K562 (cell line): ENCODE data around the gene DTX4. TPM values are rescaled to one million over a fixed set of nuclear protein-coding genes. Genes with fewer than 3 reads are reported as not detected.
A peak's percentile ranks its signal among the peaks of the same experiment; 100 is the strongest.

Experiments
- CAMTA2 ChIP-seq: fragments of 250-450 bp; sonication (Bioruptor Pico); conservative IDR thresholded peaks from 2 replicates; pipeline ENCODE4 v1.5.1; 2022
- GATAD2A ChIP-seq: fragments of 450-650 bp; IDR thresholded peaks from 2 replicates; pipeline ENCODE4 v1.6.1; 2017
- KDM2B ChIP-seq: fragments of 250-450 bp; sonication (Bioruptor Pico); IDR thresholded peaks from 2 replicates; pipeline ENCODE4 v1.8.0; 2021; ENCODE audit warnings: mild to moderate bottlenecking, moderate library complexity
- NBN ChIP-seq: fragments of 450-650 bp; IDR thresholded peaks from 2 replicates; pipeline ENCODE4 v1.6.1; 2016; ENCODE audit warnings: low read depth, mild to moderate bottlenecking
- NFRKB ChIP-seq: fragments of 450-650 bp; IDR thresholded peaks from 2 replicates; pipeline ENCODE4 v1.6.1; 2016; ENCODE audit warnings: low read depth
- NR2C1 ChIP-seq, 2 experiments: fragments of 450-650 bp; IDR thresholded peaks; 2 replicates each; pipeline ENCODE4 v1.6.1; 2017; ENCODE audit warnings: mild to moderate bottlenecking in 2 of 2, antibody characterized with exemption in 1 of 2, inconsistent platforms in 1 of 2, missing compliant biosample characterization in 1 of 2, missing genetic modification characterization in 1 of 2
- OTX1 ChIP-seq: fragments of 450-650 bp; formaldehyde crosslinking; IDR thresholded peaks from 2 replicates; pipeline ENCODE4 v1.4.0; 2022; ENCODE audit warnings: mild to moderate bottlenecking
- RHOXF2B ChIP-seq: fragments of 250-450 bp; sonication (Bioruptor Pico); conservative IDR thresholded peaks from 2 replicates; pipeline ENCODE4 v1.5.1; 2021
- RNF2 ChIP-seq: sonication (generic); IDR thresholded peaks from 2 replicates; pipeline ENCODE4 v1.6.1; 2016
- SMARCC2 ChIP-seq: fragments of 450-650 bp; IDR thresholded peaks from 2 replicates; pipeline ENCODE4 v1.6.1; 2017; ENCODE audit warnings: antibody characterized with exemption, moderate library complexity, mild to moderate bottlenecking, low read depth
- ZNF224 ChIP-seq: sonication (generic); formaldehyde crosslinking; IDR thresholded peaks from 2 replicates; pipeline ENCODE4 v1.8.0; 2022; ENCODE audit warnings: mild to moderate bottlenecking, missing genetic modification reagents
- polyA plus RNA-seq, 8 experiments: library from polyadenylated mRNA; depleted of rRNA in 4 of 8; stranded (reverse) in 5 of 8; unstranded in 3 of 8; fragments of >200 nt; fragmentation: Nextera tagmentation in 2 of 8; fragmentation: Illumina TruSeq in 1 of 8; extraction: Ambion mirVana in 2 of 8; extraction: Trizol in 1 of 8; gene quantifications; 2 replicates each; pipeline versions ENCODE4 v1.2.1 to v1.2.3, GENCODE V29; 2011 to 2014; ENCODE audit warnings: inconsistent platforms in 1 of 8, missing spikeins in 1 of 8
- total RNA-seq, 7 experiments: library from RNA; depleted of rRNA in 6 of 7; stranded (reverse); fragments of >200 nt in 6 of 7; fragmentation: Illumina TruSeq in 2 of 7; extraction: Trizol in 2 of 7; gene quantifications; 2 replicates each; pipeline versions ENCODE4 v1.2.1 to v1.2.3, GENCODE V29; 2011 to 2021; ENCODE audit warnings: low replicate concordance in 1 of 7
- TF ChIP-seq, protein P1 (sequence below): fragments of 200-800 bp; sonication (Bioruptor generic); IDR thresholded peaks from 2 replicates; pipeline ENCODE4 v1.6.1; 2017; ENCODE audit warnings: missing genetic modification characterization, missing compliant biosample characterization
- TF ChIP-seq, protein P2 (sequence below): fragments of 450-650 bp; IDR thresholded peaks from 2 replicates; pipeline ENCODE4 v1.6.1; 2017; ENCODE audit warnings: antibody characterized with exemption, mild to moderate bottlenecking
- TF ChIP-seq, protein P3 (sequence below): sonication (generic); formaldehyde crosslinking; IDR thresholded peaks from 2 replicates; pipeline ENCODE4 v1.8.0; 2022; ENCODE audit warnings: mild to moderate bottlenecking, missing genetic modification reagents
- TF ChIP-seq, protein P4 (sequence below): fragments of 250-450 bp; sonication (Bioruptor Pico); IDR thresholded peaks from 2 replicates; pipeline ENCODE4 v1.8.0; 2021; ENCODE audit warnings: mild to moderate bottlenecking, moderate library complexity
- TF ChIP-seq, protein P5 (sequence below): fragments of 250-450 bp; sonication (Bioruptor Pico); IDR thresholded peaks from 2 replicates; pipeline ENCODE4 v1.8.0; 2021; ENCODE audit warnings: moderate library complexity, mild to moderate bottlenecking, inconsistent platforms

DTX4 gene
- total and polyA plus RNA-seq, 9 of the 15 experiments (the other 6 are each of a cell fraction or from before 2014, with no cell fraction given), result 0.03 to 0.47 (median 0.04) TPM; not detected in 4

DNA sequence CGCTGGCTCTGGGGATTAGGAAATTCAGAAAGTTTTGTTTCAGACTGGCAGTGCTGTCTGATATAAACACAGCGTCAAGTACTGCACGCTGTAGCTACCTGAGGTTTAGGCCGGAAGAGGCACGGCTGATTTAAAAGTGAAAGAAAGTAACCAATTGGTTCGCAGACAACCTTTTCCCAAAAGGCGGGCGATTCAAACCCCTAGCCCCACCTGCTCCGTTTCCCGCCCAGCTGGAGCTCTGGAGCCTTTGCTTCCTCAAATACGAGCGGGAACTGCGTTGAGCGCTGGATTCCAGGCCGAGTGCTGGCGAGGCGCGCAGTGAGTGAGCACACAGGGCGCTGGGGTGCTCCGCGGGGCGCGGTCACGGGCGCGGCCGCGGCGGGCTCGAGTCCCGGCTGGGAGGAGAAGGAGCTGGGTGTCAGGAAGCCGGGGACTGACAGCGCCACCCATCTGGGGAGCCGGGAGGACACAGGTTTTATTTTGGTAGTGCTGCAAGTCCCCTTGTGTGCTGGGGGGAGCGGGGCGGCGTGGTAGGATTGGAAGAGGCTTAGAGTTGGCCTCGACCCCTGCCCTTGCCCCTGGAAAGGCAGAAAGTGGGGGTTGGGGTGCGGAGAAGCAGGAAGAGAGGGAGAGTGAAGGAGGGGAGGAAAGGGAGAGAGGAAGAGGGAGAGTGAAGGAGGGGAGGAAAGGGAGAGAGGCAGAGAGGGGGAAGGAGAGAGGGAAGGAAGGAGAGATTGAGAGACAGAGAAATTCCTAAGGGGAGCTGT lies 27.2 kb upstream of the DTX4 start (continued):
- TF ChIP-seq, protein P1, sequence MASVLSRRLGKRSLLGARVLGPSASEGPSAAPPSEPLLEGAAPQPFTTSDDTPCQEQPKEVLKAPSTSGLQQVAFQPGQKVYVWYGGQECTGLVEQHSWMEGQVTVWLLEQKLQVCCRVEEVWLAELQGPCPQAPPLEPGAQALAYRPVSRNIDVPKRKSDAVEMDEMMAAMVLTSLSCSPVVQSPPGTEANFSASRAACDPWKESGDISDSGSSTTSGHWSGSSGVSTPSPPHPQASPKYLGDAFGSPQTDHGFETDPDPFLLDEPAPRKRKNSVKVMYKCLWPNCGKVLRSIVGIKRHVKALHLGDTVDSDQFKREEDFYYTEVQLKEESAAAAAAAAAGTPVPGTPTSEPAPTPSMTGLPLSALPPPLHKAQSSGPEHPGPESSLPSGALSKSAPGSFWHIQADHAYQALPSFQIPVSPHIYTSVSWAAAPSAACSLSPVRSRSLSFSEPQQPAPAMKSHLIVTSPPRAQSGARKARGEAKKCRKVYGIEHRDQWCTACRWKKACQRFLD (CRISPR knock-in tag), result peak; percentile 91
- 0 out of 2 replicates have a peak, but pooled peaks have one; percentile 17 for TF ChIP-seq NBN
- peak; percentile 90; the same call in 1 of the 2 replicates for TF ChIP-seq KDM2B (CRISPR knock-in tag)
- TF ChIP-seq CAMTA2 (CRISPR knock-in tag), result no peak
- TF ChIP-seq ZNF224 (CRISPR knock-in tag), result peak; percentile 96
- TF ChIP-seq SMARCC2, result no peak
- TF ChIP-seq, protein P2, sequence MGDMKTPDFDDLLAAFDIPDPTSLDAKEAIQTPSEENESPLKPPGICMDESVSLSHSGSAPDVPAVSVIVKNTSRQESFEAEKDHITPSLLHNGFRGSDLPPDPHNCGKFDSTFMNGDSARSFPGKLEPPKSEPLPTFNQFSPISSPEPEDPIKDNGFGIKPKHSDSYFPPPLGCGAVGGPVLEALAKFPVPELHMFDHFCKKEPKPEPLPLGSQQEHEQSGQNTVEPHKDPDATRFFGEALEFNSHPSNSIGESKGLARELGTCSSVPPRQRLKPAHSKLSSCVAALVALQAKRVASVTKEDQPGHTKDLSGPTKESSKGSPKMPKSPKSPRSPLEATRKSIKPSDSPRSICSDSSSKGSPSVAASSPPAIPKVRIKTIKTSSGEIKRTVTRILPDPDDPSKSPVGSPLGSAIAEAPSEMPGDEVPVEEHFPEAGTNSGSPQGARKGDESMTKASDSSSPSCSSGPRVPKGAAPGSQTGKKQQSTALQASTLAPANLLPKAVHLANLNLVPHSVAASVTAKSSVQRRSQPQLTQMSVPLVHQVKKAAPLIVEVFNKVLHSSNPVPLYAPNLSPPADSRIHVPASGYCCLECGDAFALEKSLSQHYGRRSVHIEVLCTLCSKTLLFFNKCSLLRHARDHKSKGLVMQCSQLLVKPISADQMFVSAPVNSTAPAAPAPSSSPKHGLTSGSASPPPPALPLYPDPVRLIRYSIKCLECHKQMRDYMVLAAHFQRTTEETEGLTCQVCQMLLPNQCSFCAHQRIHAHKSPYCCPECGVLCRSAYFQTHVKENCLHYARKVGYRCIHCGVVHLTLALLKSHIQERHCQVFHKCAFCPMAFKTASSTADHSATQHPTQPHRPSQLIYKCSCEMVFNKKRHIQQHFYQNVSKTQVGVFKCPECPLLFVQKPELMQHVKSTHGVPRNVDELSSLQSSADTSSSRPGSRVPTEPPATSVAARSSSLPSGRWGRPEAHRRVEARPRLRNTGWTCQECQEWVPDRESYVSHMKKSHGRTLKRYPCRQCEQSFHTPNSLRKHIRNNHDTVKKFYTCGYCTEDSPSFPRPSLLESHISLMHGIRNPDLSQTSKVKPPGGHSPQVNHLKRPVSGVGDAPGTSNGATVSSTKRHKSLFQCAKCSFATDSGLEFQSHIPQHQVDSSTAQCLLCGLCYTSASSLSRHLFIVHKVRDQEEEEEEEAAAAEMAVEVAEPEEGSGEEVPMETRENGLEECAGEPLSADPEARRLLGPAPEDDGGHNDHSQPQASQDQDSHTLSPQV, result peak; percentile 82; the same call in 1 of the 2 replicates
- TF ChIP-seq, protein P3, sequence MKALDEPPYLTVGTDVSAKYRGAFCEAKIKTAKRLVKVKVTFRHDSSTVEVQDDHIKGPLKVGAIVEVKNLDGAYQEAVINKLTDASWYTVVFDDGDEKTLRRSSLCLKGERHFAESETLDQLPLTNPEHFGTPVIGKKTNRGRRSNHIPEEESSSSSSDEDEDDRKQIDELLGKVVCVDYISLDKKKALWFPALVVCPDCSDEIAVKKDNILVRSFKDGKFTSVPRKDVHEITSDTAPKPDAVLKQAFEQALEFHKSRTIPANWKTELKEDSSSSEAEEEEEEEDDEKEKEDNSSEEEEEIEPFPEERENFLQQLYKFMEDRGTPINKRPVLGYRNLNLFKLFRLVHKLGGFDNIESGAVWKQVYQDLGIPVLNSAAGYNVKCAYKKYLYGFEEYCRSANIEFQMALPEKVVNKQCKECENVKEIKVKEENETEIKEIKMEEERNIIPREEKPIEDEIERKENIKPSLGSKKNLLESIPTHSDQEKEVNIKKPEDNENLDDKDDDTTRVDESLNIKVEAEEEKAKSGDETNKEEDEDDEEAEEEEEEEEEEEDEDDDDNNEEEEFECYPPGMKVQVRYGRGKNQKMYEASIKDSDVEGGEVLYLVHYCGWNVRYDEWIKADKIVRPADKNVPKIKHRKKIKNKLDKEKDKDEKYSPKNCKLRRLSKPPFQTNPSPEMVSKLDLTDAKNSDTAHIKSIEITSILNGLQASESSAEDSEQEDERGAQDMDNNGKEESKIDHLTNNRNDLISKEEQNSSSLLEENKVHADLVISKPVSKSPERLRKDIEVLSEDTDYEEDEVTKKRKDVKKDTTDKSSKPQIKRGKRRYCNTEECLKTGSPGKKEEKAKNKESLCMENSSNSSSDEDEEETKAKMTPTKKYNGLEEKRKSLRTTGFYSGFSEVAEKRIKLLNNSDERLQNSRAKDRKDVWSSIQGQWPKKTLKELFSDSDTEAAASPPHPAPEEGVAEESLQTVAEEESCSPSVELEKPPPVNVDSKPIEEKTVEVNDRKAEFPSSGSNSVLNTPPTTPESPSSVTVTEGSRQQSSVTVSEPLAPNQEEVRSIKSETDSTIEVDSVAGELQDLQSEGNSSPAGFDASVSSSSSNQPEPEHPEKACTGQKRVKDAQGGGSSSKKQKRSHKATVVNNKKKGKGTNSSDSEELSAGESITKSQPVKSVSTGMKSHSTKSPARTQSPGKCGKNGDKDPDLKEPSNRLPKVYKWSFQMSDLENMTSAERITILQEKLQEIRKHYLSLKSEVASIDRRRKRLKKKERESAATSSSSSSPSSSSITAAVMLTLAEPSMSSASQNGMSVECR (CRISPR knock-in tag), result peak; percentile 95
- peak; percentile 94 for TF ChIP-seq RNF2
- TF ChIP-seq NR2C1 (IDR thresholded peaks at IDR 0.05), result no peak
- peak; percentile 62 for TF ChIP-seq NR2C1 (tag; IDR thresholded peaks at IDR 0.05)
- TF ChIP-seq NFRKB, result 0 out of 2 replicates have a peak, but pooled peaks have one; percentile 19
- TF ChIP-seq, protein P4, sequence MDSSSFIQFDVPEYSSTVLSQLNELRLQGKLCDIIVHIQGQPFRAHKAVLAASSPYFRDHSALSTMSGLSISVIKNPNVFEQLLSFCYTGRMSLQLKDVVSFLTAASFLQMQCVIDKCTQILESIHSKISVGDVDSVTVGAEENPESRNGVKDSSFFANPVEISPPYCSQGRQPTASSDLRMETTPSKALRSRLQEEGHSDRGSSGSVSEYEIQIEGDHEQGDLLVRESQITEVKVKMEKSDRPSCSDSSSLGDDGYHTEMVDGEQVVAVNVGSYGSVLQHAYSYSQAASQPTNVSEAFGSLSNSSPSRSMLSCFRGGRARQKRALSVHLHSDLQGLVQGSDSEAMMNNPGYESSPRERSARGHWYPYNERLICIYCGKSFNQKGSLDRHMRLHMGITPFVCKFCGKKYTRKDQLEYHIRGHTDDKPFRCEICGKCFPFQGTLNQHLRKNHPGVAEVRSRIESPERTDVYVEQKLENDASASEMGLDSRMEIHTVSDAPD, result no peak
- peak; percentile 76; the same call in 1 of the 2 replicates for TF ChIP-seq OTX1 (CRISPR knock-in tag)
- 0 out of 2 replicates have a peak, but pooled peaks have one; percentile 17 for TF ChIP-seq GATAD2A
- TF ChIP-seq RHOXF2B (CRISPR knock-in tag), result no peak
- TF ChIP-seq, protein P5, sequence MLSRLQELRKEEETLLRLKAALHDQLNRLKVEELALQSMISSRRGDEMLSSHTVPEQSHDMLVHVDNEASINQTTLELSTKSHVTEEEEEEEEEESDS, result no peak
